T-helper 17 cell (primary cell): ENCODE measurements around the gene COL11A1. TPM values are rescaled to one million over a fixed set of nuclear protein-coding genes. Genes with fewer than 3 reads are reported as not detected.

Experiments
- ATAC-seq: fragments of 150-1000 bp; cut with Tn5 transposase; 2 replicates; pipeline ENCODE4 v1.10.0; 2021; ENCODE audit warnings: mild to moderate bottlenecking, moderate library complexity
- DNase-seq, 3 donors: peaks; one replicate each; pipeline versions ENCODE4 v3.0.0 to v3.0.0-alpha.2; 2020 to 2021
- H3K9me3 ChIP-seq: one replicate; pipeline ENCODE4 v1.7.0; 2013; ENCODE audit warnings: low read length, mild to moderate bottlenecking; ENCODE audit not compliant: control insufficient read depth, poor library complexity, severe bottlenecking
- H3K27ac Mint-ChIP-seq: one replicate; pipeline ENCODE4 v1.8.0; 2022; ENCODE audit warnings: mild to moderate bottlenecking, moderate library complexity, mixed read lengths
- H3K27me3 Mint-ChIP-seq: one replicate; pipeline ENCODE4 v1.8.0; 2022; ENCODE audit warnings: mixed read lengths
- H3K36me3 Mint-ChIP-seq: one replicate; pipeline ENCODE4 v1.8.0; 2022; ENCODE audit warnings: low read depth, mixed read lengths
- H3K4me1 Mint-ChIP-seq: one replicate; pipeline ENCODE4 v1.8.0; 2022; ENCODE audit warnings: mild to moderate bottlenecking, mixed read lengths
- H3K4me3 Mint-ChIP-seq: one replicate; pipeline ENCODE4 v1.8.0; 2022; ENCODE audit warnings: mild to moderate bottlenecking, moderate library complexity, mixed read lengths
- total RNA-seq, 4 donors: library from RNA in 2 of 4; stranded (reverse) in 2 of 4; gene quantifications; one replicate each; pipeline ENCODE4 v1.2.3 and lab custom pipeline; 2022 to 2026

The COL11A1 gene
- total RNA-seq, 2 donors from 2014 or later = not detected

GRCh38 chr1:103110701-103111100 lies 2.4 kb upstream of the COL11A1 start:
- ATAC-seq (no peak), DNase-seq (no peak)
- no peaks in the 10 kb centered on the region for H3K9me3 ChIP-seq
- no peak overlapping the region for H3K4me3 Mint-ChIP-seq
- peaks cover 2% of the 10 kb centered on the region for H3K36me3 Mint-ChIP-seq
- H3K4me1 Mint-ChIP-seq = peaks cover 7% of the 10 kb centered on the region
- H3K27ac Mint-ChIP-seq = no peak overlapping the region
- H3K27me3 Mint-ChIP-seq = peaks cover 19% of the 10 kb centered on the region

GRCh38 chr1:103109311-103109920 lies 1.1 kb upstream of the COL11A1 start:
- Mint-ChIP-seq H3K4me3 (no peak overlapping the region), H3K4me1 (peaks cover 7% of the 10 kb centered on the region), H3K27ac (no peak overlapping the region), H3K36me3 (peaks cover 2% of the 10 kb centered on the region), H3K27me3 (peaks cover 19% of the 10 kb centered on the region)
- ATAC-seq = no peak
- DNase-seq = no peak
- H3K9me3 ChIP-seq = no peaks in the 10 kb centered on the region

- H3K4me3 Mint-ChIP-seq = no peak overlapping the region
- peaks cover 19% of the 10 kb centered on the region for H3K27me3 Mint-ChIP-seq
- peaks cover 2% of the 10 kb centered on the region for H3K36me3 Mint-ChIP-seq
- H3K4me1 Mint-ChIP-seq = peaks cover 7% of the 10 kb centered on the region
- no peaks in the 10 kb centered on the region for H3K9me3 ChIP-seq
- ATAC-seq (no peak), DNase-seq (no peak)
- H3K27ac Mint-ChIP-seq = no peak overlapping the region
Measured at GRCh38 chr1:103107741-103108375, 464 bp downstream of the COL11A1 start.

- Mint-ChIP-seq H3K36me3 (peaks cover 2% of the 10 kb centered on the region), H3K27me3 (peaks cover 19% of the 10 kb centered on the region), H3K4me1 (peaks cover 7% of the 10 kb centered on the region), H3K27ac (no peak overlapping the region), H3K4me3 (peak overlapping the region; percentile 41)
- DNase-seq = no peak
- no peaks in the 10 kb centered on the region for H3K9me3 ChIP-seq
- no peak for ATAC-seq
Measured at GRCh38 chr1:103106426-103107341, 1.6 kb downstream of the COL11A1 start.

- Mint-ChIP-seq H3K4me3 (no peak overlapping the region), H3K27ac (no peak overlapping the region), H3K27me3 (peaks cover 2% of the 10 kb centered on the region), H3K4me1 (no peaks in the 10 kb centered on the region), H3K36me3 (no peaks in the 10 kb centered on the region)
- no peak for DNase-seq
- no peaks in the 10 kb centered on the region for H3K9me3 ChIP-seq
- ATAC-seq = no peak
Measured at GRCh38 chr1:103101399-103101798, 6.9 kb downstream of the COL11A1 start.

- no peaks in the 10 kb centered on the region for H3K36me3 Mint-ChIP-seq
- ATAC-seq = no peak
- H3K4me1 Mint-ChIP-seq = no peaks in the 10 kb centered on the region
- no peaks in the 10 kb centered on the region for H3K9me3 ChIP-seq
- DNase-seq = no peak
- H3K27ac Mint-ChIP-seq = no peak overlapping the region
- no peaks in the 10 kb centered on the region for H3K27me3 Mint-ChIP-seq
- H3K4me3 Mint-ChIP-seq = no peak overlapping the region
Measured at GRCh38 chr1:103089221-103089620, 19.1 kb downstream of the COL11A1 start.

- no peak for DNase-seq
- H3K4me3 Mint-ChIP-seq = no peak overlapping the region
- no peak for ATAC-seq
- H3K9me3 ChIP-seq = no peaks in the 10 kb centered on the region
- H3K36me3 Mint-ChIP-seq = no peaks in the 10 kb centered on the region
- H3K27me3 Mint-ChIP-seq = no peaks in the 10 kb centered on the region
- H3K4me1 Mint-ChIP-seq = no peaks in the 10 kb centered on the region
- H3K27ac Mint-ChIP-seq = no peak overlapping the region
Measured at GRCh38 chr1:103087256-103087655, 21.1 kb downstream of the COL11A1 start.

GRCh38 chr1:103084181-103084580 lies 24.1 kb downstream of the COL11A1 start:
- no peaks in the 10 kb centered on the region for H3K9me3 ChIP-seq
- DNase-seq = no peak
- Mint-ChIP-seq H3K4me1 (no peaks in the 10 kb centered on the region), H3K27me3 (no peaks in the 10 kb centered on the region), H3K4me3 (no peak overlapping the region), H3K27ac (no peak overlapping the region), H3K36me3 (no peaks in the 10 kb centered on the region)
- ATAC-seq = no peak

- H3K9me3 ChIP-seq = no peaks in the 10 kb centered on the region
Measured at GRCh38 chr1:103075316-103076000, 32.9 kb downstream of the COL11A1 start.

GRCh38 chr1:103074224-103074623 lies 34.1 kb downstream of the COL11A1 start:
- Mint-ChIP-seq H3K27ac (no peak overlapping the region), H3K27me3 (no peaks in the 10 kb centered on the region), H3K4me3 (no peak overlapping the region), H3K36me3 (no peaks in the 10 kb centered on the region), H3K4me1 (no peaks in the 10 kb centered on the region)
- DNase-seq = no peak
- ATAC-seq = no peak
- no peaks in the 10 kb centered on the region for H3K9me3 ChIP-seq

More at GRCh38 chr1:103075316-103076000, 32.9 kb downstream of the COL11A1 start:
- no peak for DNase-seq
- no peak for ATAC-seq
- no peak overlapping the region for H3K4me3 Mint-ChIP-seq
- H3K27me3 Mint-ChIP-seq = no peaks in the 10 kb centered on the region
- H3K4me1 Mint-ChIP-seq = no peaks in the 10 kb centered on the region
- H3K36me3 Mint-ChIP-seq = no peaks in the 10 kb centered on the region
- H3K27ac Mint-ChIP-seq = no peak overlapping the region

- Mint-ChIP-seq H3K27me3 (no peaks in the 10 kb centered on the region), H3K27ac (no peak overlapping the region), H3K4me3 (no peak overlapping the region), H3K4me1 (no peaks in the 10 kb centered on the region), H3K36me3 (no peaks in the 10 kb centered on the region)
- ATAC-seq (no peak), DNase-seq (no peak)
- no peaks in the 10 kb centered on the region for H3K9me3 ChIP-seq
Measured at GRCh38 chr1:103069201-103069600, 39.1 kb downstream of the COL11A1 start.

GRCh38 chr1:103063921-103064320 lies 44.4 kb downstream of the COL11A1 start:
- no peak for DNase-seq
- no peaks in the 10 kb centered on the region for H3K9me3 ChIP-seq
- no peaks in the 10 kb centered on the region for H3K36me3 Mint-ChIP-seq

GRCh38 chr1:103058391-103058790 lies 49.9 kb downstream of the COL11A1 start:
- no peak for DNase-seq
- Mint-ChIP-seq H3K4me3 (no peak overlapping the region), H3K27ac (no peak overlapping the region), H3K27me3 (no peaks in the 10 kb centered on the region), H3K36me3 (no peaks in the 10 kb centered on the region), H3K4me1 (no peaks in the 10 kb centered on the region)
- ATAC-seq = no peak
- H3K9me3 ChIP-seq = no peaks in the 10 kb centered on the region

More at GRCh38 chr1:103063921-103064320, 44.4 kb downstream of the COL11A1 start:
- no peak for ATAC-seq
- Mint-ChIP-seq H3K4me3 (no peak overlapping the region), H3K4me1 (no peaks in the 10 kb centered on the region), H3K27ac (no peak overlapping the region), H3K27me3 (no peaks in the 10 kb centered on the region)
